Lower lobe of right lung (tissue), 2 donors: ENCODE measurements around the gene MDFIC. TPM values are rescaled to one million over a fixed set of nuclear protein-coding genes. Genes with fewer than 3 reads are reported as not detected.

Source experiments
- ATAC-seq, 2 donors: fragments of 200-7000 bp; cut with Tn5 transposase; one replicate each; pipeline ENCODE4 v1.9.1; 2020 to 2022; ENCODE audit warnings: mild to moderate bottlenecking in 2 of 2, moderate library complexity in 2 of 2
- DNase-seq: peaks from one replicate; pipeline ENCODE4 v3.0.0-alpha.2; 2020
- H3K27ac ChIP-seq: fragments of 200-600 bp; one replicate; pipeline ENCODE4 v1.8.0; 2022
- H3K27me3 ChIP-seq: fragments of 200-600 bp; one replicate; pipeline ENCODE4 v1.8.0; 2022; ENCODE audit warnings: low read depth
- H3K36me3 ChIP-seq: fragments of 200-600 bp; one replicate; pipeline ENCODE4 v1.8.0; 2022; ENCODE audit warnings: mild to moderate bottlenecking
- H3K4me1 ChIP-seq: fragments of 200-600 bp; one replicate; pipeline ENCODE4 v1.8.0; 2022
- H3K4me3 ChIP-seq: fragments of 200-600 bp; one replicate; pipeline ENCODE4 v1.8.0; 2022; ENCODE audit warnings: mild to moderate bottlenecking
- H3K9me3 ChIP-seq: fragments of 200-600 bp; one replicate; pipeline ENCODE4 v1.8.0; 2022
- intact Hi-C: fragments of 100-400 bp; cut with DNase I; formaldehyde crosslinking; loops from one replicate; pipeline ENCODE4 v1.11.0; 2022
- total RNA-seq: library from RNA; stranded (reverse); fragmentation: NEBNext Ultra II Directional; extraction: Animal tissue kit (Norgen Biotek cat#: 25700); gene quantifications from one replicate; pipeline ENCODE4 v1.2.1, GENCODE V29; 2021
- TF ChIP-seq, protein P1 (sequence below): fragments of 200-600 bp; IDR thresholded peaks from one replicate; pipeline ENCODE4 v1.8.0; 2022; ENCODE audit warnings: antibody characterized with exemption, mild to moderate bottlenecking
- donor health status: DM: no; HTN: yes; CAD: no; lungs with severe emphysema.

The MDFIC gene
- total RNA-seq, 1 donor from 2014 or later: 46.3 TPM

DNA sequence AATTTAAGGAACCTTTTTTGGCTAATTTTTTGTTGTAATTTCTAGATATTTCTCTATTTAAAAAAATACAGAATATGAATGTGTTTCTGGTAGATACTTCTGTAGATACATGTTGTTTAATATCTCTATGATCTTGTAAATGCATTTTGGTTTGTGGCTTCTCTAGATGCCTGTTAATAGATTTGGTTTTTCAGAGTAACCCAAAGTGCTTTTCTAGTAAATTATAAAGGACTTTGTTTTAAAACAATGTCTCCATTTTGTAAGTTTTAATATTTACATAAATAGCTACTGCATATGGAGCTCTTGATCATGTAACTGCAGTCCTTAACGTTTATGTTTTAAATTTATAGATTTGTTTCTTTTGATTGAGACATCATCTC lies 88.5 kb downstream of the MDFIC start:
- H3K4me1 ChIP-seq: peaks cover 26% of the 10 kb centered on the region
- H3K36me3 ChIP-seq: peaks cover under 1% of the 10 kb centered on the region
- H3K27ac ChIP-seq: no peak overlapping the region
- no peaks in the 10 kb centered on the region for H3K27me3 ChIP-seq
- no peak for DNase-seq
- H3K4me3 ChIP-seq: no peak overlapping the region
- intact Hi-C loops: no loop called here
- no peak for ATAC-seq
- TF ChIP-seq, protein P1, sequence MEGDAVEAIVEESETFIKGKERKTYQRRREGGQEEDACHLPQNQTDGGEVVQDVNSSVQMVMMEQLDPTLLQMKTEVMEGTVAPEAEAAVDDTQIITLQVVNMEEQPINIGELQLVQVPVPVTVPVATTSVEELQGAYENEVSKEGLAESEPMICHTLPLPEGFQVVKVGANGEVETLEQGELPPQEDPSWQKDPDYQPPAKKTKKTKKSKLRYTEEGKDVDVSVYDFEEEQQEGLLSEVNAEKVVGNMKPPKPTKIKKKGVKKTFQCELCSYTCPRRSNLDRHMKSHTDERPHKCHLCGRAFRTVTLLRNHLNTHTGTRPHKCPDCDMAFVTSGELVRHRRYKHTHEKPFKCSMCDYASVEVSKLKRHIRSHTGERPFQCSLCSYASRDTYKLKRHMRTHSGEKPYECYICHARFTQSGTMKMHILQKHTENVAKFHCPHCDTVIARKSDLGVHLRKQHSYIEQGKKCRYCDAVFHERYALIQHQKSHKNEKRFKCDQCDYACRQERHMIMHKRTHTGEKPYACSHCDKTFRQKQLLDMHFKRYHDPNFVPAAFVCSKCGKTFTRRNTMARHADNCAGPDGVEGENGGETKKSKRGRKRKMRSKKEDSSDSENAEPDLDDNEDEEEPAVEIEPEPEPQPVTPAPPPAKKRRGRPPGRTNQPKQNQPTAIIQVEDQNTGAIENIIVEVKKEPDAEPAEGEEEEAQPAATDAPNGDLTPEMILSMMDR: no peak
- H3K9me3 ChIP-seq: no peaks in the 10 kb centered on the region

DNA sequence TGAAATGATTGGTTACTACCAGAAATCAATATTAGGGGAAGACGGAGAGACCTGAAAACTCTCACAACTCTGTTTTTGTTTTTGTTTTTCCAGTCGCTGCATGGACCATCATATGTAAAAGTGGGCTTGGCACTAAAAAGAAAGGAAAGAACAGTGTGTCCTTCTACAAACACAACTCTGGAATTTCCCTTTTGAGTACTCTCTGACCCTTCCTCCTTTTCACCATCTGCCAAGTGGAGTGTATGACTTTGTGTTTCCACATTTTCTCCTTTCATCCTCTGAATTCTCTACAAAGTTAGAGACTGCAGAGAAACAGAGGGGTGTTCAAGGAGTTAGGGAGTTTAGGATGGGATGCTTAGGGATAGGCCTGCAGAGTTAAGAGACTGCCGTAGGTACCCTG lies 92.0 kb downstream of the MDFIC start:
- Histone ChIP-seq H3K9me3 (no peaks in the 10 kb centered on the region), H3K4me1 (peaks cover 14% of the 10 kb centered on the region), H3K36me3 (peaks cover 10% of the 10 kb centered on the region), H3K4me3 (no peak overlapping the region), H3K27ac (no peak overlapping the region), H3K27me3 (no peaks in the 10 kb centered on the region)
- TF ChIP-seq, protein P1: no peak
- ATAC-seq: no peak
- DNase-seq: no peak
- intact Hi-C loops: no loop called here

DNA sequence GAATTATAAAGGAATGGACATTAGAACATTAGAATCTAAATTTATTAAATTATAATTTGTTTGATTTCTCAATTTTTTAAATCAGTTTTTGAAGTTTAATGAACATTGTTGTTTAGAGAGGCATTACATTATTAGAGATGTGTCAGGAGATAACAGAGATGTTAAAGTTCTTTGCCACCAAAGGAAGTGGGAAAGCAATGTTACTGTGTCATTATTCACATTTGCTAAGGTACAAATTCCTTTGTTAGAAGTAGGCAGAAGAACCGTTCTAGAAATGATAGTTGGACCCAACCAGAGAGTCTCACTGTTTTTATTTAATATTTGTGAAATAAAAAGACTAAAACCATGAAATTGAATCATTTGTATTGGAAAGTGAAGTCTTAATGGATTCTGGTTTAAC lies 92.9 kb downstream of the MDFIC start:
- DNase-seq: no peak
- no peak for ATAC-seq
- H3K36me3 ChIP-seq: peaks cover 10% of the 10 kb centered on the region
- no peaks in the 10 kb centered on the region for H3K9me3 ChIP-seq
- intact Hi-C loops: no loop called here
- H3K27me3 ChIP-seq: no peaks in the 10 kb centered on the region
- no peak overlapping the region for H3K4me3 ChIP-seq
- H3K4me1 ChIP-seq: peaks cover 5% of the 10 kb centered on the region
- TF ChIP-seq, protein P1: no peak
- H3K27ac ChIP-seq: no peak overlapping the region

DNA sequence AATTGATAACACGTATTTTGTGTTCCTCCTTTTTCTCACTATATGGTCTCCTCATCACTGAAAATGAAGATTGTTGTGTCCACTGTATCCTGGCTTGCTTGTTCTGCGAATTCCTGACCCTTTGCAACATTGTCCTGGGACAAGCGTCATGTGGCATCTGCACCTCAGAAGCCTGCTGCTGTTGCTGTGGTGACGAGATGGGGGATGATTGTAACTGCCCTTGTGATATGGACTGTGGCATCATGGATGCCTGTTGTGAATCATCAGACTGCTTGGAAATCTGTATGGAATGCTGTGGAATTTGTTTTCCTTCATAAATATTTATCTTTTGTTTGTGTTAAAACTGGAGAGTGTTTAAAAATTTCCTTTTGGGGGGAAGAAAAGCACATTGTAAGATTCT lies 93.7 kb downstream of the MDFIC start:
- H3K36me3 ChIP-seq: peaks cover 10% of the 10 kb centered on the region
- H3K4me3 ChIP-seq: no peak overlapping the region
- no peaks in the 10 kb centered on the region for H3K9me3 ChIP-seq
- H3K27me3 ChIP-seq: no peaks in the 10 kb centered on the region
- no peaks in the 10 kb centered on the region for H3K4me1 ChIP-seq
- intact Hi-C loops: no loop called here
- ATAC-seq (no peak), DNase-seq (no peak)
- no peak overlapping the region for H3K27ac ChIP-seq
- TF ChIP-seq, protein P1: no peak

DNA sequence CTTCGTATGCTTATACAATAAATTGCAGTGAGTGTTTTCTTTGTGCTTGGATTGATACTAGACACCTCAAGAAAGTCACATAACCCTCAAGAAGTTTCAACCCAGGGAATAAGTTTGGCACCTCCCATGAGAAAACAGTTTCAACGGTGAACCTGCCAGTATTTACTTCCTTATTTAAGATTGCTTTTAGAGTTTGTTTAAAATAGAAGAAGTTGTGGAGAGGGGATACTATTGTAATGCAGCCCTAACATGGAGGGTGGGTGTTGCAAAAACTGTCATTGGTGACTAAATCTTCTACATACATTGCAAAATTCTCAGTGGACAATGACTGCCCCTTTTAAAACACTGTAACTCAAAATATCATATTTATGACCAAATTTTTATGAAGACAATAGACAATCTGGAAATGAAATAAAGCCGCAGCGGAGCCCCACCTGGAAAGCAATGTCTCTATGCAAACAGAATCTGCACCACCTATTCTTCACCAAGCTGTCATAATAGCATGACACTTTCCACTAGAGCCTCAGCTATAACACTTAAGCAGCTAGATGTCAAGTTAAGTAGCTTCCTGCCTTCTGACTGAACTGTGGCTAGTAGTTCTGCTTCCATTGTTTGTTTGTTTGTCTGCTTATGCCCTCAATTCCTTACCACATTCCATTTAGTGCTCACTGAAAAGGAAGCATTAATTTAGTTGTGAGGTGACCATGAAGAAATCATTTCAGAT lies 98.2 kb downstream of the MDFIC start:
- no peaks in the 10 kb centered on the region for H3K4me1 ChIP-seq
- H3K9me3 ChIP-seq: no peaks in the 10 kb centered on the region
- H3K4me3 ChIP-seq: no peak overlapping the region
- ATAC-seq: peak; percentile 37 to 42
- TF ChIP-seq, protein P1: no peak
- intact Hi-C loops: no loop called here
- no peaks in the 10 kb centered on the region for H3K27me3 ChIP-seq
- H3K36me3 ChIP-seq: peaks cover 10% of the 10 kb centered on the region
- DNase-seq: no peak
- H3K27ac ChIP-seq: no peak overlapping the region
